WTC11 (cell line): ENCODE data around the gene PCP2. TPM values are rescaled to one million over a fixed set of nuclear protein-coding genes. Genes with fewer than 3 reads are reported as not detected.

ENCODE experiments used
- ATAC-seq: fragments of 200-7000 bp; cut with Tn5 transposase; 2 replicates; pipeline ENCODE4 v1.10.0; 2021; ENCODE audit warnings: mild to moderate bottlenecking, moderate library complexity
- CTCF ChIA-PET: fragments of 300-600 bp; sonication (Branson Sonifier 250); formaldehyde crosslinking; loops from one replicate; lab custom pipeline; 2021; ENCODE audit warnings: antibody characterized with exemption; lab: Charles Lee
- POLR2A ChIA-PET: fragments of 350-600 bp; sonication (Branson Sonifier 250); formaldehyde crosslinking; loops from one replicate; lab custom pipeline; 2021; ENCODE audit warnings: antibody characterized with exemption; lab: Charles Lee
- DNase-seq: peaks from one replicate; pipeline ENCODE4 v3.0.0; 2021; ENCODE audit warnings: low spot score
- H3K27ac Mint-ChIP-seq: 2 replicates; pipeline ENCODE4 v1.8.0; 2021; ENCODE audit warnings: mixed read lengths
- H3K27me3 Mint-ChIP-seq: 2 replicates; pipeline ENCODE4 v1.8.0; 2021; ENCODE audit warnings: low read depth, mild to moderate bottlenecking, moderate library complexity, mixed read lengths
- H3K36me3 Mint-ChIP-seq: 2 replicates; pipeline ENCODE4 v1.8.0; 2021; ENCODE audit warnings: mixed read lengths
- H3K4me1 Mint-ChIP-seq: 2 replicates; pipeline ENCODE4 v1.8.0; 2022; ENCODE audit warnings: mixed read lengths
- H3K4me3 Mint-ChIP-seq: 2 replicates; pipeline ENCODE4 v1.8.0; 2021; ENCODE audit warnings: mild to moderate bottlenecking, moderate library complexity, mixed read lengths
- H3K9me3 Mint-ChIP-seq: 2 replicates; pipeline ENCODE4 v1.8.0; 2021; ENCODE audit warnings: mixed read lengths
- ATF6 ChIP-seq: sonication (generic); formaldehyde crosslinking; IDR thresholded peaks from 2 replicates; pipeline ENCODE4 v1.8.1; 2023; ENCODE audit warnings: mild to moderate bottlenecking, missing genetic modification reagents
- CREM ChIP-seq: sonication (generic); formaldehyde crosslinking; IDR thresholded peaks from 2 replicates; pipeline ENCODE4 v1.8.1; 2022; ENCODE audit warnings: mild to moderate bottlenecking, missing genetic modification reagents, moderate library complexity
- ELF4 ChIP-seq: sonication (generic); formaldehyde crosslinking; IDR thresholded peaks from 2 replicates; pipeline ENCODE4 v1.8.1; 2022; ENCODE audit warnings: low read depth, mild to moderate bottlenecking, moderate library complexity, missing genetic modification reagents
- ETV6 ChIP-seq: sonication (generic); formaldehyde crosslinking; IDR thresholded peaks from 2 replicates; pipeline ENCODE4 v1.8.1; 2022; ENCODE audit warnings: mild to moderate bottlenecking, missing genetic modification reagents
- FOXP4 ChIP-seq: sonication (generic); formaldehyde crosslinking; IDR thresholded peaks from 2 replicates; pipeline ENCODE4 v1.8.0; 2022; ENCODE audit warnings: mild to moderate bottlenecking, missing genetic modification reagents
- GTF2I ChIP-seq: fragments of 250-450 bp; sonication (Bioruptor Pico); conservative IDR thresholded peaks from 2 replicates; pipeline ENCODE4 v1.4.0; 2021; ENCODE audit warnings: mild to moderate bottlenecking
- HMGXB4 ChIP-seq: sonication (generic); formaldehyde crosslinking; IDR thresholded peaks from 2 replicates; pipeline ENCODE4 v1.8.1; 2023; ENCODE audit warnings: mild to moderate bottlenecking, moderate library complexity, missing genetic modification reagents
- NFYB ChIP-seq: sonication (generic); formaldehyde crosslinking; conservative IDR thresholded peaks from 2 replicates; pipeline ENCODE4 v1.8.0; 2022; ENCODE audit warnings: low read depth, missing genetic modification reagents
- PRDM15 ChIP-seq: sonication (generic); formaldehyde crosslinking; IDR thresholded peaks from 2 replicates; pipeline ENCODE4 v1.8.0; 2022; ENCODE audit warnings: missing genetic modification reagents
- PREB ChIP-seq: sonication (generic); formaldehyde crosslinking; IDR thresholded peaks from 2 replicates; pipeline ENCODE4 v1.8.1; 2022; ENCODE audit warnings: mild to moderate bottlenecking, missing genetic modification reagents, moderate library complexity, borderline replicate concordance
- RORB ChIP-seq: fragments of 250-450 bp; sonication (Bioruptor Pico); IDR thresholded peaks from 2 replicates; pipeline ENCODE4 v1.9.0; 2021; ENCODE audit warnings: mild to moderate bottlenecking
- SMAD4 ChIP-seq: sonication (generic); formaldehyde crosslinking; IDR thresholded peaks from 2 replicates; pipeline ENCODE4 v1.8.0; 2022; ENCODE audit warnings: mild to moderate bottlenecking, missing genetic modification reagents
- total RNA-seq: library from RNA; stranded (reverse); gene quantifications from 3 replicates; pipeline ENCODE4 v1.2.3, GENCODE V29; 2021

The PCP2 gene
- total RNA-seq, 1 experiment from 2014 or later: 0.48 TPM

- no peak for TF ChIP-seq PRDM15 (CRISPR knock-in tag)
- no peak for TF ChIP-seq GTF2I
- no peak for TF ChIP-seq HMGXB4 (CRISPR knock-in tag)
- TF ChIP-seq, all 79 proteins: peak for 0
These were observed 8.7 kb downstream of the PCP2 start (continued) for GRCh38 chr19:7624810-7625209.

- ChIA-PET CTCF (interaction anchor here (0.5 to 1.9 kb wide), 5 partner anchors 28 to 244 kb away, joined by 3 to 16 read pairs (median 6); partner anchors contain the start of genes CAMSAP3 and TRAPPC5), POLR2A (no interaction called here)
- H3K4me1 Mint-ChIP-seq: peaks cover 8% of the 10 kb centered on the region
- ATAC-seq: no peak
- TF ChIP-seq PREB (CRISPR knock-in tag): no peak
- TF ChIP-seq PRDM15 (CRISPR knock-in tag): 0 out of 2 replicates have a peak, but pooled peaks have one; percentile 21
- no peak for TF ChIP-seq ATF6
- no peaks in the 10 kb centered on the region for H3K27me3 Mint-ChIP-seq
- no peaks in the 10 kb centered on the region for H3K9me3 Mint-ChIP-seq
- peaks cover 22% of the 10 kb centered on the region for H3K36me3 Mint-ChIP-seq
- no peak for DNase-seq
- H3K27ac Mint-ChIP-seq: no peak overlapping the region; the same call in 1 of the 2 replicates
- H3K4me3 Mint-ChIP-seq: no peak overlapping the region
These were observed 9.6 kb downstream of the PCP2 start for GRCh38 chr19:7623725-7624603.

GRCh38 chr19:7622933-7623685, 10.4 kb downstream of the PCP2 start:
- Mint-ChIP-seq H3K9me3 (no peaks in the 10 kb centered on the region), H3K27me3 (no peaks in the 10 kb centered on the region), H3K4me1 (no peaks in the 10 kb centered on the region; the same call in 1 of the 2 replicates), H3K4me3 (no peak overlapping the region), H3K36me3 (peaks cover 30% of the 10 kb centered on the region), H3K27ac (no peak overlapping the region)
- POLR2A ChIA-PET: no interaction called here
- DNase-seq (peak; percentile 72), ATAC-seq (peak; percentile 89)
- CTCF ChIA-PET: interaction anchor here (0.6 to 1.9 kb wide), 4 partner anchors 27 to 208 kb away, joined by 3 to 16 read pairs (median 8); partner anchors contain the start of genes CAMSAP3 and TRAPPC5
- TF ChIP-seq SMAD4 (CRISPR knock-in tag) (no peak), ELF4 (CRISPR knock-in tag) (no peak), FOXP4 (CRISPR knock-in tag) (no peak), ETV6 (CRISPR knock-in tag) (no peak), RORB (CRISPR knock-in tag) (no peak), CREM (CRISPR knock-in tag) (no peak), NFYB (no peak)
